ENCODE measurements around the gene FOCAD. TPM values are rescaled to one million over a fixed set of nuclear protein-coding genes. Genes with fewer than 3 reads are reported as not detected.

FOCAD gene
- total RNA-seq, 2 donors from 2014 or later = 51.6 to 56.8 TPM

GRCh38 chr9:20742833-20743232 is 58.8 kb downstream of the FOCAD start:
- TF ChIP-seq, protein P1, sequence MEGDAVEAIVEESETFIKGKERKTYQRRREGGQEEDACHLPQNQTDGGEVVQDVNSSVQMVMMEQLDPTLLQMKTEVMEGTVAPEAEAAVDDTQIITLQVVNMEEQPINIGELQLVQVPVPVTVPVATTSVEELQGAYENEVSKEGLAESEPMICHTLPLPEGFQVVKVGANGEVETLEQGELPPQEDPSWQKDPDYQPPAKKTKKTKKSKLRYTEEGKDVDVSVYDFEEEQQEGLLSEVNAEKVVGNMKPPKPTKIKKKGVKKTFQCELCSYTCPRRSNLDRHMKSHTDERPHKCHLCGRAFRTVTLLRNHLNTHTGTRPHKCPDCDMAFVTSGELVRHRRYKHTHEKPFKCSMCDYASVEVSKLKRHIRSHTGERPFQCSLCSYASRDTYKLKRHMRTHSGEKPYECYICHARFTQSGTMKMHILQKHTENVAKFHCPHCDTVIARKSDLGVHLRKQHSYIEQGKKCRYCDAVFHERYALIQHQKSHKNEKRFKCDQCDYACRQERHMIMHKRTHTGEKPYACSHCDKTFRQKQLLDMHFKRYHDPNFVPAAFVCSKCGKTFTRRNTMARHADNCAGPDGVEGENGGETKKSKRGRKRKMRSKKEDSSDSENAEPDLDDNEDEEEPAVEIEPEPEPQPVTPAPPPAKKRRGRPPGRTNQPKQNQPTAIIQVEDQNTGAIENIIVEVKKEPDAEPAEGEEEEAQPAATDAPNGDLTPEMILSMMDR (conservative IDR thresholded peaks at IDR 0.05) = no peak
- Mint-ChIP-seq H3K27ac (no peak overlapping the region), H3K4me1 (no peaks in the 10 kb centered on the region), H3K9me3 (no peaks in the 10 kb centered on the region), H3K27me3 (ENCODE audit: insufficient read depth) (no peaks in the 10 kb centered on the region), H3K36me3 (ENCODE audit: low read depth) (peaks cover 14% of the 10 kb centered on the region), H3K4me3 (no peak overlapping the region)
- no peak overlapping the region for H3K9ac ChIP-seq (ENCODE audit: extremely low read depth, low read length, poor library complexity, severe bottlenecking)
- no peaks in the 10 kb centered on the region for H3K27me3 ChIP-seq (ENCODE audit: control insufficient read depth, insufficient read depth, low read length, poor library complexity, severe bottlenecking)
- 88 to 94% methylated on average over 3 of the region's 3 CpGs for WGBS, 2 experiments (ENCODE audit: insufficient coverage in 1 of 2, insufficient read length in 1 of 2)
- no peak overlapping the region for H3K27ac ChIP-seq (ENCODE audit: low read depth, low read length)
- no peaks in the 10 kb centered on the region for H3K9me3 ChIP-seq (ENCODE audit: control insufficient read depth, low read length)
- no peak overlapping the region for H3K4me3 ChIP-seq (ENCODE audit: low read length)
- peaks cover 26% of the 10 kb centered on the region for H3K36me3 ChIP-seq (ENCODE audit: control insufficient read depth, insufficient read depth, low read length)
- DNase-seq = no peak
- no peaks in the 10 kb centered on the region for H3K4me1 ChIP-seq (ENCODE audit: control insufficient read depth, insufficient read depth, low read length)

- 94 to 100% methylated on average over 2 of the region's 2 CpGs for WGBS, 2 experiments (ENCODE audit: insufficient coverage in 1 of 2, insufficient read length in 1 of 2)
- H3K9ac ChIP-seq (ENCODE audit: extremely low read depth, low read length, poor library complexity, severe bottlenecking) = no peak overlapping the region
Observed at GRCh38 chr9:20744036-20744630, 60.1 kb downstream of the FOCAD start.

DNA sequence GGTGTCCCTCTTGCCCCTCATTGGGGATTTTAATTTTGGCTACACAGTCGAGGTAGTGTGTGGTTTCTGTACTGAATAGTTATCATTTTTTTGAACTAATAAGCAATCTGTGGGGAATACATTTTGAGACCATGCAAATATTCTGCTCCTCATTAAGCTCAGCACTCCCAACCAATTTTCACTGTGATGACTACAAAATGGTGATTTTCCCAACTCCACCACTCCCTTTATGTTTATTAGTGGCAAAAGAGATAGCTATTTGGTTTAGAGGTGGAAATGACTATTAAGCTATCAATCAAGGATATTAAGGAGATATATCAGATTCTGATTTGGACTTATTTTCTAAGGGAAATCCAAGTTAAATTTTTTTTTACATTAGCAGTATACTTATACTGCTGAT is 62.9 kb downstream of the FOCAD start:
- Histone ChIP-seq H3K4me1 (ENCODE audit: control insufficient read depth, insufficient read depth, low read length) (no peaks in the 10 kb centered on the region), H3K27me3 (ENCODE audit: control insufficient read depth, insufficient read depth, low read length, poor library complexity, severe bottlenecking) (no peaks in the 10 kb centered on the region), H3K36me3 (ENCODE audit: control insufficient read depth, insufficient read depth, low read length) (peaks cover 13% of the 10 kb centered on the region), H3K9me3 (ENCODE audit: control insufficient read depth, low read length) (no peaks in the 10 kb centered on the region), H3K27ac (ENCODE audit: low read depth, low read length) (no peak overlapping the region), H3K4me3 (ENCODE audit: low read length) (no peak overlapping the region), H3K9ac (ENCODE audit: extremely low read depth, low read length, poor library complexity, severe bottlenecking) (no peak overlapping the region)
- no peak overlapping the region for H3K4me3 Mint-ChIP-seq
- no peak for DNase-seq
- H3K36me3 Mint-ChIP-seq (ENCODE audit: low read depth) = peaks cover 10% of the 10 kb centered on the region
- no peaks in the 10 kb centered on the region for H3K27me3 Mint-ChIP-seq (ENCODE audit: insufficient read depth)
- peaks cover 2% of the 10 kb centered on the region for H3K9me3 Mint-ChIP-seq
- H3K27ac Mint-ChIP-seq = no peak overlapping the region
- WGBS, 2 experiments (ENCODE audit: insufficient coverage in 1 of 2, insufficient read length in 1 of 2) = 71% methylated on average over 1 of the region's 1 CpG; no CpG with 5 or more reads in 1 of the 2 experiments
- TF ChIP-seq, protein P1 (conservative IDR thresholded peaks at IDR 0.05) = no peak
- peaks cover 4% of the 10 kb centered on the region for H3K4me1 Mint-ChIP-seq

More at GRCh38 chr9:20744036-20744630, 60.1 kb downstream of the FOCAD start:
- no peaks in the 10 kb centered on the region for H3K4me1 Mint-ChIP-seq
- Histone ChIP-seq H3K36me3 (ENCODE audit: control insufficient read depth, insufficient read depth, low read length) (peaks cover 23% of the 10 kb centered on the region), H3K9me3 (ENCODE audit: control insufficient read depth, low read length) (no peaks in the 10 kb centered on the region), H3K4me3 (ENCODE audit: low read length) (no peak overlapping the region), H3K27ac (ENCODE audit: low read depth, low read length) (no peak overlapping the region), H3K4me1 (ENCODE audit: control insufficient read depth, insufficient read depth, low read length) (no peaks in the 10 kb centered on the region), H3K27me3 (ENCODE audit: control insufficient read depth, insufficient read depth, low read length, poor library complexity, severe bottlenecking) (no peaks in the 10 kb centered on the region)
- no peak overlapping the region for H3K27ac Mint-ChIP-seq
- H3K4me3 Mint-ChIP-seq = no peak overlapping the region
- H3K36me3 Mint-ChIP-seq (ENCODE audit: low read depth) = peaks cover 7% of the 10 kb centered on the region
- no peak for DNase-seq
- TF ChIP-seq, protein P1 (conservative IDR thresholded peaks at IDR 0.05) = no peak
- no peaks in the 10 kb centered on the region for H3K27me3 Mint-ChIP-seq (ENCODE audit: insufficient read depth)
- no peaks in the 10 kb centered on the region for H3K9me3 Mint-ChIP-seq
